Neural progenitor cell (in vitro differentiated cells): ENCODE results near the gene PPIL1. TPM values are rescaled to one million over a fixed set of nuclear protein-coding genes. Genes with fewer than 3 reads are reported as not detected.

ENCODE experiments used
- DNase-seq: peaks from one replicate; pipeline ENCODE4 v3.0.0-alpha.2; 2016; ENCODE audit warnings: low spot score
- H2AFZ ChIP-seq: fragments of 200-600 bp; sonication (generic); replicated peaks from 2 replicates; pipeline ENCODE4 v1.6.1; 2016; ENCODE audit warnings: antibody characterized with exemption
- H3F3A ChIP-seq: fragments of 200-600 bp; sonication (generic); 2 replicates; pipeline ENCODE4 v1.6.1; 2016; ENCODE audit warnings: antibody characterized with exemption, low read depth
- H3K27ac ChIP-seq: fragments of 200-600 bp; sonication (generic); 2 replicates; pipeline ENCODE4 v1.5.1; 2016; ENCODE audit warnings: mild to moderate bottlenecking
- H3K27me3 ChIP-seq: fragments of 200-600 bp; sonication (generic); 2 replicates; pipeline ENCODE4 v1.6.1; 2016; ENCODE audit warnings: mild to moderate bottlenecking, moderate library complexity
- H3K36me3 ChIP-seq: fragments of 200-600 bp; sonication (generic); 2 replicates; pipeline ENCODE4 v1.5.1; 2016
- H3K4me1 ChIP-seq: fragments of 200-600 bp; sonication (generic); 2 replicates; pipeline ENCODE4 v1.6.1; 2016; ENCODE audit warnings: mixed run types
- H3K4me2 ChIP-seq: fragments of 200-600 bp; sonication (generic); 2 replicates; pipeline ENCODE4 v1.6.1; 2016
- H3K4me3 ChIP-seq: fragments of 200-600 bp; sonication (generic); 2 replicates; pipeline ENCODE4 v1.5.1; 2016
- H3K79me2 ChIP-seq: fragments of 200-600 bp; sonication (generic); 2 replicates; pipeline ENCODE4 v1.6.1; 2016; ENCODE audit warnings: low read depth
- H3K9ac ChIP-seq: fragments of 200-600 bp; sonication (generic); 2 replicates; pipeline ENCODE4 v1.6.1; 2016
- H3K9me3 ChIP-seq: fragments of 200-600 bp; sonication (generic); 2 replicates; pipeline ENCODE4 v1.5.1; 2016; ENCODE audit warnings: low read depth
- H4K20me1 ChIP-seq: fragments of 200-600 bp; sonication (generic); 2 replicates; pipeline ENCODE4 v1.6.1; 2016; ENCODE audit warnings: low read depth
- H3K27ac Mint-ChIP-seq: 3 replicates; pipeline ENCODE4 v1.8.0; 2021; ENCODE audit warnings: mixed read lengths
- H3K27me3 Mint-ChIP-seq: 2 replicates; pipeline ENCODE4 v1.8.0; 2022; ENCODE audit warnings: low read depth, mild to moderate bottlenecking, inconsistent platforms, moderate library complexity, mixed read lengths; ENCODE audit not compliant: insufficient read depth
- H3K36me3 Mint-ChIP-seq: 3 replicates; pipeline ENCODE4 v1.8.0; 2021; ENCODE audit warnings: mixed read lengths
- H3K4me1 Mint-ChIP-seq: 3 replicates; pipeline ENCODE4 v1.8.0; 2021; ENCODE audit warnings: mixed read lengths
- H3K4me3 Mint-ChIP-seq: 3 replicates; pipeline ENCODE4 v1.8.0; 2021; ENCODE audit warnings: mild to moderate bottlenecking, moderate library complexity, mixed read lengths
- H3K9me3 Mint-ChIP-seq: 3 replicates; pipeline ENCODE4 v1.8.0; 2020; ENCODE audit warnings: mixed read lengths
- EZH2 ChIP-seq: fragments of 200-600 bp; sonication (generic); IDR thresholded peaks from 2 replicates; pipeline ENCODE4 v1.6.1; 2017; ENCODE audit warnings: antibody characterized with exemption, mild to moderate bottlenecking, moderate library complexity
- EZH2phosphoT487 ChIP-seq: fragments of 200-600 bp; sonication (generic); IDR thresholded peaks from 2 replicates; pipeline ENCODE4 v1.6.1; 2017; ENCODE audit warnings: antibody characterized with exemption
- total RNA-seq: library from RNA; depleted of rRNA; stranded (reverse); fragments of >200 nt; gene quantifications from 2 replicates; pipeline ENCODE4 v1.2.3, GENCODE V29; 2015; ENCODE audit warnings: low replicate concordance
- TF ChIP-seq, protein P1 (sequence below): fragments of 200-600 bp; sonication (generic); IDR thresholded peaks from 2 replicates; pipeline ENCODE4 v1.5.1; 2017; ENCODE audit warnings: antibody characterized with exemption, mild to moderate bottlenecking

The PPIL1 gene
- total RNA-seq, 1 donor from 2014 or later, result 93.1 TPM

GRCh38 chr6:36809156-36809555 is 65.4 kb downstream of the PPIL1 start:
- Histone ChIP-seq H3F3A (peaks cover 15% of the 10 kb centered on the region), H3K4me2 (no peak overlapping the region), H4K20me1 (no peaks in the 10 kb centered on the region), H2AFZ (no peak overlapping the region), H3K36me3 (no peaks in the 10 kb centered on the region), H3K27ac (no peak overlapping the region), H3K9me3 (no peaks in the 10 kb centered on the region), H3K4me1 (peaks cover 34% of the 10 kb centered on the region), H3K9ac (no peak overlapping the region), H3K27me3 (peaks cover 20% of the 10 kb centered on the region), H3K4me3 (no peak overlapping the region), H3K79me2 (no peaks in the 10 kb centered on the region)
- Mint-ChIP-seq H3K4me3 (peak overlapping the region; percentile 47), H3K4me1 (peaks cover 56% of the 10 kb centered on the region), H3K27ac (no peak overlapping the region), H3K9me3 (no peaks in the 10 kb centered on the region), H3K27me3 (peaks cover 15% of the 10 kb centered on the region), H3K36me3 (no peaks in the 10 kb centered on the region)
- TF ChIP-seq EZH2 (no peak), EZH2phosphoT487 (no peak)
- TF ChIP-seq, protein P1, sequence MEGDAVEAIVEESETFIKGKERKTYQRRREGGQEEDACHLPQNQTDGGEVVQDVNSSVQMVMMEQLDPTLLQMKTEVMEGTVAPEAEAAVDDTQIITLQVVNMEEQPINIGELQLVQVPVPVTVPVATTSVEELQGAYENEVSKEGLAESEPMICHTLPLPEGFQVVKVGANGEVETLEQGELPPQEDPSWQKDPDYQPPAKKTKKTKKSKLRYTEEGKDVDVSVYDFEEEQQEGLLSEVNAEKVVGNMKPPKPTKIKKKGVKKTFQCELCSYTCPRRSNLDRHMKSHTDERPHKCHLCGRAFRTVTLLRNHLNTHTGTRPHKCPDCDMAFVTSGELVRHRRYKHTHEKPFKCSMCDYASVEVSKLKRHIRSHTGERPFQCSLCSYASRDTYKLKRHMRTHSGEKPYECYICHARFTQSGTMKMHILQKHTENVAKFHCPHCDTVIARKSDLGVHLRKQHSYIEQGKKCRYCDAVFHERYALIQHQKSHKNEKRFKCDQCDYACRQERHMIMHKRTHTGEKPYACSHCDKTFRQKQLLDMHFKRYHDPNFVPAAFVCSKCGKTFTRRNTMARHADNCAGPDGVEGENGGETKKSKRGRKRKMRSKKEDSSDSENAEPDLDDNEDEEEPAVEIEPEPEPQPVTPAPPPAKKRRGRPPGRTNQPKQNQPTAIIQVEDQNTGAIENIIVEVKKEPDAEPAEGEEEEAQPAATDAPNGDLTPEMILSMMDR, result no peak
- DNase-seq, result no peak

DNA sequence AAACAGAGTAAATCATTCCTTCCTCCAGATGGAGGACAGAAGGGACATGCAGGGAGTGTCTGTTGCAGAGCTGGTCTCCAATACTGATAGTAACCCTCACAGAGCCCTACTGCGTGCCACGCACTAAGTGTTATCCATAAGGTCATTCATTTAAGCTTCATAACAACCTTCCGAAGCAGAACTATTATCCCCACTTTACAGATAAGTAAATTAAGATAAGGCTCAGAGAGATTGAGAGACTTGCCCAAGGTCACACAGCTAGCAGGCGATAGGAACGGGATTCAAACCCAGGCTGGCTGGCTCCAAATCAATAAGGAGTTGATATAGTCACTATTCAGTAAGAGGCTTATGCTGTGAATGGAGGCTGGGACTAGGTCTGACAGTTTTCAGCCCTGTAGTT is 66.0 kb downstream of the PPIL1 start:
- Histone ChIP-seq H3K27ac (no peak overlapping the region), H3K4me3 (no peak overlapping the region), H3K79me2 (no peaks in the 10 kb centered on the region), H3K4me2 (no peak overlapping the region), H2AFZ (no peak overlapping the region), H3K4me1 (peaks cover 37% of the 10 kb centered on the region), H4K20me1 (no peaks in the 10 kb centered on the region), H3K9me3 (no peaks in the 10 kb centered on the region), H3K27me3 (peaks cover 20% of the 10 kb centered on the region), H3K9ac (no peak overlapping the region), H3F3A (peaks cover 15% of the 10 kb centered on the region), H3K36me3 (no peaks in the 10 kb centered on the region)
- Mint-ChIP-seq H3K27me3 (peaks cover 15% of the 10 kb centered on the region), H3K9me3 (no peaks in the 10 kb centered on the region), H3K36me3 (no peaks in the 10 kb centered on the region), H3K4me1 (peaks cover 58% of the 10 kb centered on the region), H3K4me3 (peak overlapping the region; percentile 12), H3K27ac (peak overlapping the region; percentile 89)
- DNase-seq, result no peak
- TF ChIP-seq, protein P1, result no peak
- TF ChIP-seq EZH2 (no peak), EZH2phosphoT487 (no peak)

DNA sequence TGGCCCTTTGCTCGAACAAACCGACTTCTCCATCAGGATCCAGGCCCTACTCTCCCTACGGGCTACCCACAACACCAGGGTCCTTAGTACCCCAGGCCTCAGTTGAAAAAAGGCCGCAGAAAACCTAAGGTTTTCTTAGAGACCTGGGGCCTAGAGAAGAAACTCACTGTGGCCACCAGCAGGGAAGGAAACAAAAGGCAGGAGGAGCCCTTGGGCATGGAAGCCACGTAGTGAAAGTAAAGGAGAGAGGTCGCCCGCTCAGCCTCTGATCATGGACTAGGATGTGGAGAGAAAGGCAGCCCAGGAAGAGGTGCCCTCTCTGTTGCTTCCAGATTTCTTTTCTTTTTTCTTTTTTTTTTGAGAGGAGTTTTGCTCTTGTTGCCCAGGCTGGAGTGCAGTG is 66.9 kb downstream of the PPIL1 start:
- TF ChIP-seq, protein P1, result no peak
- no peak for TF ChIP-seq EZH2phosphoT487
- Histone ChIP-seq H3K4me3 (no peak overlapping the region), H3F3A (peaks cover 15% of the 10 kb centered on the region), H3K4me1 (peaks cover 37% of the 10 kb centered on the region), H3K9me3 (no peaks in the 10 kb centered on the region), H3K9ac (no peak overlapping the region), H3K27me3 (peaks cover 20% of the 10 kb centered on the region), H3K36me3 (no peaks in the 10 kb centered on the region), H4K20me1 (no peaks in the 10 kb centered on the region), H2AFZ (peak overlapping the region; percentile 72), H3K79me2 (no peaks in the 10 kb centered on the region), H3K27ac (no peak overlapping the region), H3K4me2 (no peak overlapping the region)
- Mint-ChIP-seq H3K9me3 (no peaks in the 10 kb centered on the region), H3K36me3 (no peaks in the 10 kb centered on the region), H3K27ac (no peak overlapping the region), H3K4me3 (peak overlapping the region; percentile 13), H3K4me1 (peaks cover 64% of the 10 kb centered on the region), H3K27me3 (peaks cover 15% of the 10 kb centered on the region)
- DNase-seq, result no peak
